Measurements from ENCODE around the gene ACCS. TPM values are rescaled to one million over a fixed set of nuclear protein-coding genes. Genes with fewer than 3 reads are reported as not detected.

ACCS gene
- total RNA-seq, 4 donors from 2014 or later: 0.58 to 4.0 (median 1.8) TPM

DNA sequence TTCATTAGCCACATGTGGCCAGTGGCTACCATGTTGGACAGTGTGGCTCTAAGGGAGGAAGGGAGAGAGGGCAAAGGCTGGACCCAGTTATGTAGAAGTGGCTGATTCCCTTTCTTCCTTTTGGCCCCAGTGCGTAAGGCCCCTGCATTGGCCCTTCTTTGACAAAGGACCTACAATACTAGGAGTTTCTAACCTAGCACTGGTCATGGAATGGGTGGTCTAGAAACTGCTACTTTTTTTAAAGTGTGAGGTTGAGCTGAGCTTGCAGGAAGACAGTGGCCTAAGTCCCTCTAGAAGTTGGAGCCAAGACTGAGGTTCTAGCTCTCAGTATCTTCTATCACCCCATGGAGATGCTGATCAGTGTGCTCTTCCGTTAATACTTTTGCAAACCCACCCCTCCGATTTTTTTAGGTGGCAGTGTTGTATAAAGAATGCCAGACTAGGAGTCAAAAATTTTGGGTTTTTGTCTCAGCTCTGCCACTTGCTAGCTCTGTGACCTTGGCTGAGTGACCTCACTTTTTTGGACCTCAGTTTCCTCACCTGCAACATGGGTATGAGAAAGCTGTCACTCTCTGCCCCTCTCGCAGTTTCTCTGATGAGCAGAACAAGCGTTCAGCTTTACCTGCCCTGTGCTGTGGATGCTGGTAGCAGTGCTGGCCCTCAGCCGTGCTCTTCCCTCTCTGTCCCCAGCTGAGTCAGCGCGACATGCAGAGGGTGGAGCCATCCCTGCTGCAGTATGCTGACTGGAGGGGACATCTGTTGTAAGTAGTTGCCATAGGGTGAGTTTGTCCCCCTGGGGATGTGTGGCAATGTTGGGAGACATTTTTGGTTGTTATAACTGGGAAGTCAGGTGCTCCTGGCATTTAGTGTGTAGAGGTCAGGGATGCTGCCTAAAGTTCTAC is 6.9 kb downstream of the ACCS start:
- in situ Hi-C loops (cut with MboI; ENCODE audit: low sequenced_read_pairs in 4 of 4) (loop anchor here in 1 of 4 donors (25.0 kb wide), 1 partner anchor 111 kb away; no protein-coding TSS in a partner anchor), intact Hi-C loops (cut with DNase I; ENCODE audit: low total_unique reads) (no loop called here)
- Histone ChIP-seq H3K36me3 (peaks cover 0 to 12% of the 10 kb centered on the region in 2 donors), H3K4me3 (no peak overlapping the region), H3K4me1 (no peaks in the 10 kb centered on the region), H3K27me3 (no peaks in the 10 kb centered on the region), H3K27ac (no peak overlapping the region), H3K9me3 (no peaks in the 10 kb centered on the region)
- TF ChIP-seq POLR2A (IDR thresholded peaks at IDR 0.05) (no peak), CTCF (IDR thresholded peaks at IDR 0.05 in 4 of 5, conservative IDR thresholded peaks at IDR 0.05 in 1 of 5) (no peak)
- ATAC-seq: no peak
- no peak for DNase-seq

- H3K27me3 ChIP-seq: no peaks in the 10 kb centered on the region
- H3K27ac ChIP-seq: no peak overlapping the region
- no peaks in the 10 kb centered on the region for H3K4me1 ChIP-seq
- intact Hi-C loops (cut with DNase I; ENCODE audit: low total_unique reads): no loop called here
- H3K36me3 ChIP-seq: peaks cover 0 to 6% of the 10 kb centered on the region in 2 donors
- in situ Hi-C loops (cut with MboI; ENCODE audit: low sequenced_read_pairs in 4 of 4): no loop called here
- H3K9me3 ChIP-seq: no peaks in the 10 kb centered on the region
- TF ChIP-seq CTCF (IDR thresholded peaks at IDR 0.05 in 4 of 5, conservative IDR thresholded peaks at IDR 0.05 in 1 of 5) (no peak), POLR2A (IDR thresholded peaks at IDR 0.05) (no peak)
- ATAC-seq (no peak), DNase-seq (no peak)
- H3K4me3 ChIP-seq: no peak overlapping the region
These were observed 12.7 kb downstream of the ACCS start for GRCh38 chr11:44078794-44079193.

- DNase-seq (no peak), ATAC-seq (no peak)
- Histone ChIP-seq H3K4me3 (no peak overlapping the region), H3K27me3 (no peaks in the 10 kb centered on the region), H3K36me3 (peaks cover 0 to 10% of the 10 kb centered on the region in 2 donors), H3K9me3 (no peaks in the 10 kb centered on the region), H3K4me1 (no peaks in the 10 kb centered on the region), H3K27ac (no peak overlapping the region)
- intact Hi-C loops (cut with DNase I; ENCODE audit: low total_unique reads) (no loop called here), in situ Hi-C loops (cut with MboI; ENCODE audit: low sequenced_read_pairs in 4 of 4) (no loop called here)
- TF ChIP-seq POLR2A (IDR thresholded peaks at IDR 0.05) (no peak), CTCF (IDR thresholded peaks at IDR 0.05 in 4 of 5, conservative IDR thresholded peaks at IDR 0.05 in 1 of 5) (no peak)
These were observed 13.3 kb downstream of the ACCS start for GRCh38 chr11:44079376-44079775.

- in situ Hi-C loops (cut with MboI; ENCODE audit: low sequenced_read_pairs in 4 of 4) (no loop called here), intact Hi-C loops (cut with DNase I; ENCODE audit: low total_unique reads) (no loop called here)
- TF ChIP-seq CTCF (IDR thresholded peaks at IDR 0.05 in 4 of 5, conservative IDR thresholded peaks at IDR 0.05 in 1 of 5) (no peak), POLR2A (IDR thresholded peaks at IDR 0.05) (no peak)
- Histone ChIP-seq H3K36me3 (peaks cover 0 to 10% of the 10 kb centered on the region in 2 donors), H3K27me3 (no peaks in the 10 kb centered on the region), H3K27ac (no peak overlapping the region), H3K4me1 (no peaks in the 10 kb centered on the region), H3K9me3 (no peaks in the 10 kb centered on the region), H3K4me3 (no peak overlapping the region)
- DNase-seq (no peak), ATAC-seq (no peak)
These were observed 14.9 kb downstream of the ACCS start for GRCh38 chr11:44080951-44081350.
